CD4-positive, CD25-positive, alpha-beta regulatory T cell (primary cell): Measurements from ENCODE around the gene TRIM9. TPM values are rescaled to one million over a fixed set of nuclear protein-coding genes. Genes with fewer than 3 reads are reported as not detected.

Source experiments
- ATAC-seq, 2 donors: fragments of 150-1000 bp; cut with Tn5 transposase; one replicate each; pipeline ENCODE4 v1.10.0; 2021; ENCODE audit warnings: low read depth in 2 of 2, moderate number of reproducible peaks in 2 of 2, moderate library complexity in 1 of 2
- DNase-seq, 3 donors: peaks; one replicate each; pipeline versions ENCODE4 v3.0.0 to v3.0.0-alpha.2; 2012 to 2022; ENCODE audit warnings: mixed read lengths in 1 of 3
- H3K27ac ChIP-seq: one replicate; pipeline ENCODE4 v1.7.0; 2013; ENCODE audit warnings: mild to moderate bottlenecking, low read length; ENCODE audit not compliant: insufficient read depth, poor library complexity, severe bottlenecking
- H3K27me3 ChIP-seq: one replicate; pipeline ENCODE4 v1.7.0; 2013; ENCODE audit warnings: low read length; ENCODE audit not compliant: control insufficient read depth, insufficient read depth
- H3K36me3 ChIP-seq: one replicate; pipeline ENCODE4 v1.7.0; 2013; ENCODE audit warnings: mild to moderate bottlenecking, low read length, moderate library complexity; ENCODE audit not compliant: control insufficient read depth, insufficient read depth
- H3K4me1 ChIP-seq: 2 replicates; pipeline ENCODE4 v1.7.0; 2013; ENCODE audit warnings: mild to moderate bottlenecking, low read length; ENCODE audit not compliant: insufficient read depth, control insufficient read depth, poor library complexity, severe bottlenecking
- H3K4me3 ChIP-seq: one replicate; pipeline ENCODE4 v1.7.0; 2013; ENCODE audit warnings: low read depth, mild to moderate bottlenecking, low read length, moderate library complexity
- H3K9me3 ChIP-seq, 2 experiments: 1 replicate in 1 of 2; 2 replicates in 1 of 2; pipeline ENCODE4 v1.7.0; 2013; ENCODE audit warnings: low read length in 2 of 2, mild to moderate bottlenecking in 1 of 2, moderate library complexity in 1 of 2; ENCODE audit not compliant: control insufficient read depth in 2 of 2
- H3K27ac Mint-ChIP-seq, 3 donors: one replicate each; pipeline ENCODE4 v1.8.0; 2020 to 2022; ENCODE audit warnings: mild to moderate bottlenecking in 3 of 3, mixed read lengths in 3 of 3, moderate library complexity in 2 of 3
- H3K27me3 Mint-ChIP-seq: one replicate; pipeline ENCODE4 v1.8.0; 2022; ENCODE audit warnings: mild to moderate bottlenecking, mixed read lengths
- H3K36me3 Mint-ChIP-seq: one replicate; pipeline ENCODE4 v1.8.0; 2020; ENCODE audit warnings: mixed read lengths
- H3K4me1 Mint-ChIP-seq, 4 donors: one replicate each; pipeline ENCODE4 v1.8.0; 2020 to 2022; ENCODE audit warnings: mixed read lengths in 4 of 4, mild to moderate bottlenecking in 1 of 4
- H3K4me3 Mint-ChIP-seq, 4 donors: one replicate each; pipeline ENCODE4 v1.8.0; 2020 to 2022; ENCODE audit warnings: mild to moderate bottlenecking in 4 of 4, mixed read lengths in 4 of 4, moderate library complexity in 3 of 4
- H3K9me3 Mint-ChIP-seq, 7 donors: one replicate each; pipeline ENCODE4 v1.8.0; 2020 to 2022; ENCODE audit warnings: mixed read lengths in 7 of 7, mild to moderate bottlenecking in 3 of 7, moderate library complexity in 2 of 7
- polyA plus RNA-seq, 4 donors: library from polyadenylated mRNA; unstranded; fragments of 300-500 nt; fragmentation: Illumina TruSeq; gene quantifications; one replicate each; pipeline ENCODE4 v1.2.3, GENCODE V29; 2021
- total RNA-seq: library from RNA; stranded (reverse); gene quantifications from one replicate; pipeline ENCODE4 v1.2.3, GENCODE V29; 2022

The TRIM9 gene
- total and polyA plus RNA-seq, 5 donors from 2014 or later = 0.11 to 0.52 (median 0.15) TPM; not detected in 1

DNA sequence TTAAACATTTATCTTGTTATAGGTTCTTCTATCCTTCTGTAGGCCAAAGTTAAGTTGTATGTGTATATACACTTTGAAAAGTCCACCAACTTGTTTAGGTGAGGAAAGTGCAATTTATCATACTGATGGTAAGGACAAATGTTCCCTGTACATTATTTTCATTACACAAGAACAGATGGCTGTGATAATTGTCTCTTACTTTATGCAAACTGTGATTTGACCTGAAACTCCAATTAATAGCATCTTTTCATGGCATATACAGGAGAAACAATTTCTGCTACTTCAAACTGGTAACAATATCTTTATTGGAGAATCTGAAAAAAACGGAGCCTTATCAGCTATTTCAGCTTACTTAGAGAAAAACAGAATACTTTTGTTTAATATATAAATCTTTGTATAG is 5.6 kb downstream of the TRIM9 start:
- Mint-ChIP-seq H3K4me3 (no peak overlapping the region), H3K9me3 (peaks cover 0 to 2% (median 0%) of the 10 kb centered on the region in 7 donors), H3K27ac (no peak overlapping the region), H3K4me1 (peaks cover 0 to 9% (median 3%) of the 10 kb centered on the region in 4 donors), H3K36me3 (no peaks in the 10 kb centered on the region), H3K27me3 (peaks cover 13% of the 10 kb centered on the region)
- no peak for DNase-seq
- Histone ChIP-seq H3K27me3 (peaks cover 8% of the 10 kb centered on the region), H3K36me3 (no peaks in the 10 kb centered on the region), H3K9me3 (no peaks in the 10 kb centered on the region), H3K4me3 (no peak overlapping the region), H3K27ac (no peak overlapping the region), H3K4me1 (peaks cover 8% of the 10 kb centered on the region)
- no peak for ATAC-seq

GRCh38 chr14:51087031-51087441 is 7.9 kb downstream of the TRIM9 start:
- Mint-ChIP-seq H3K27me3 (peaks cover 7% of the 10 kb centered on the region), H3K4me3 (no peak overlapping the region), H3K27ac (no peak overlapping the region), H3K36me3 (no peaks in the 10 kb centered on the region), H3K4me1 (no peaks in the 10 kb centered on the region), H3K9me3 (peaks cover 0 to 2% (median 0%) of the 10 kb centered on the region in 7 donors)
- Histone ChIP-seq H3K27me3 (no peaks in the 10 kb centered on the region), H3K4me3 (no peak overlapping the region), H3K27ac (no peak overlapping the region), H3K4me1 (no peaks in the 10 kb centered on the region), H3K9me3 (no peaks in the 10 kb centered on the region), H3K36me3 (no peaks in the 10 kb centered on the region)
- no peak for DNase-seq
- no peak for ATAC-seq

DNA sequence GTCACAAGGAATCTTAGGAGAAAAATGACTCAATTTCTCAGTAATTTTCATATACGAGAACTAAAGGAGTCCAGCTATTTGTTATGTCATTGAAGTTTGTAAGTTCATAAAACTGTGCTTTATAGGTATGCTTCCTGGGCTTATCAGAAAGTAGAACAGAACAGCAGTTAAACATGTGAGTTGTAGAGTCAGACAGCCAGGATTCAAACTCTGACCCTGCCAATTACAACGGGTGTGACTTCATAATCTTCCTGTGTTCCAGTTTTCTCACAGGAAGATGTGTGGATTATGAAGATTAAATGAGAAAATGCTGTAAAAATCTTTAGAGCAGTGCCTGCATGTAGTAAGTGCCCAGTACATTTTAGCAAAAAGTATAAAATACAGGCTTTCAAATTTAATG is 8.9 kb downstream of the TRIM9 start:
- no peaks in the 10 kb centered on the region for H3K9me3 ChIP-seq
- no peaks in the 10 kb centered on the region for H3K27me3 ChIP-seq
- H3K36me3 Mint-ChIP-seq = no peaks in the 10 kb centered on the region
- peaks cover 0 to 2% (median 0%) of the 10 kb centered on the region in 7 donors for H3K9me3 Mint-ChIP-seq
- DNase-seq = no peak
- no peaks in the 10 kb centered on the region for H3K4me1 Mint-ChIP-seq
- H3K27me3 Mint-ChIP-seq = peaks cover under 1% of the 10 kb centered on the region
- H3K36me3 ChIP-seq = no peaks in the 10 kb centered on the region
- H3K4me1 ChIP-seq = no peaks in the 10 kb centered on the region
- H3K27ac Mint-ChIP-seq = no peak overlapping the region
- H3K27ac ChIP-seq = no peak overlapping the region
- no peak for ATAC-seq
- no peak overlapping the region for H3K4me3 Mint-ChIP-seq
- H3K4me3 ChIP-seq = no peak overlapping the region

- H3K4me3 ChIP-seq = no peak overlapping the region
- H3K27me3 ChIP-seq = peaks cover under 1% of the 10 kb centered on the region
- H3K27me3 Mint-ChIP-seq = no peaks in the 10 kb centered on the region
- H3K36me3 ChIP-seq = no peaks in the 10 kb centered on the region
- no peaks in the 10 kb centered on the region for H3K9me3 ChIP-seq
- H3K4me1 ChIP-seq = no peaks in the 10 kb centered on the region
- no peak overlapping the region for H3K27ac ChIP-seq
- H3K9me3 Mint-ChIP-seq = peaks cover 0 to 2% (median 0%) of the 10 kb centered on the region in 7 donors
- no peak for ATAC-seq
- H3K4me1 Mint-ChIP-seq = no peaks in the 10 kb centered on the region
- no peak for DNase-seq
- H3K27ac Mint-ChIP-seq = no peak overlapping the region
- H3K36me3 Mint-ChIP-seq = no peaks in the 10 kb centered on the region
- no peak overlapping the region for H3K4me3 Mint-ChIP-seq
These were observed 9.9 kb downstream of the TRIM9 start for GRCh38 chr14:51084962-51085361.

DNA sequence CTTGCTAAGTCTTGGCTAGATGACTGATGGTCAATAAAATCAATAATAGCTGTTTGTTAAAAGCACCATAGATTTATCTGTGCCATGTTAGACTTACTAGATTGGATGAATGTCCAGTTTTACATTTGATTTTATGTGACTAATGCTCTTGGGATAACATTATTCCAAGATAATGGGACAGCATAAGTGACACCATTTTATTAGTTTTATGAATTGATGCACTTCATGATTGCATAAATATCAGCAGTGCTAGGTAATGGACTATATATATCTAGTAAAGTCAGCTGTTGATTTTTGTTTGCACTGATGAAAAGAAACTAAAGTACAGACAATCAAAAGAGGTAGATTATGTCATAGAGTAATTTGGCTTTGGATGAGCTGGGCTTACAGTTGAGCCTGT is 10.4 kb downstream of the TRIM9 start:
- H3K27ac ChIP-seq = no peak overlapping the region
- peaks cover 4% of the 10 kb centered on the region for H3K27me3 ChIP-seq
- ATAC-seq = no peak
- no peaks in the 10 kb centered on the region for H3K36me3 Mint-ChIP-seq
- no peak overlapping the region for H3K4me3 Mint-ChIP-seq
- H3K27me3 Mint-ChIP-seq = peaks cover 2% of the 10 kb centered on the region
- no peak overlapping the region for H3K27ac Mint-ChIP-seq
- no peak overlapping the region for H3K4me3 ChIP-seq
- no peaks in the 10 kb centered on the region for H3K4me1 ChIP-seq
- peaks cover 0 to 2% (median 0%) of the 10 kb centered on the region in 7 donors for H3K9me3 Mint-ChIP-seq
- no peaks in the 10 kb centered on the region for H3K36me3 ChIP-seq
- no peaks in the 10 kb centered on the region for H3K4me1 Mint-ChIP-seq
- no peak for DNase-seq
- H3K9me3 ChIP-seq = no peaks in the 10 kb centered on the region

DNA sequence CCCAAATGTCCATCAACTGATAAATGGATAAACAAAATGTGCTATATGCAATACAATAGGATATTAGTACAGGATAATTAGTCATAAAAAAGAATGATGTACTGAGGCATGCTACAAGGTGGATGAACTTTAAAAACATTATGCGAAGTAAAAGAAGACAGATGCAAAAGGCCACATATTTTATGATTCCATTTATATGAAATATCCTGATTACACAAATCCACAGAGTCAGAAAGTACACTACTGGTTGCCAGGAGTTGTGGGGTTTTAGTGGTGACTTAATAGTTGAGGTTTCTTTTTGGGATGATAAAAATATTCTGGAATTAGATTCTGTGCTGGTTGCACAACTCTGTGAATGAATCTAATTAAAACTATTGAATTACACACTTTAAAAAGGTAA is 12.6 kb downstream of the TRIM9 start:
- Mint-ChIP-seq H3K9me3 (peaks cover 0 to 2% (median 0%) of the 10 kb centered on the region in 7 donors), H3K36me3 (no peaks in the 10 kb centered on the region), H3K4me3 (no peak overlapping the region), H3K4me1 (no peaks in the 10 kb centered on the region), H3K27me3 (peaks cover 6% of the 10 kb centered on the region), H3K27ac (no peak overlapping the region)
- H3K9me3 ChIP-seq = no peaks in the 10 kb centered on the region
- H3K4me3 ChIP-seq = no peak overlapping the region
- DNase-seq (no peak), ATAC-seq (no peak)
- H3K27me3 ChIP-seq = peaks cover 4% of the 10 kb centered on the region
- H3K4me1 ChIP-seq = no peaks in the 10 kb centered on the region
- H3K27ac ChIP-seq = no peak overlapping the region
- no peaks in the 10 kb centered on the region for H3K36me3 ChIP-seq

DNA sequence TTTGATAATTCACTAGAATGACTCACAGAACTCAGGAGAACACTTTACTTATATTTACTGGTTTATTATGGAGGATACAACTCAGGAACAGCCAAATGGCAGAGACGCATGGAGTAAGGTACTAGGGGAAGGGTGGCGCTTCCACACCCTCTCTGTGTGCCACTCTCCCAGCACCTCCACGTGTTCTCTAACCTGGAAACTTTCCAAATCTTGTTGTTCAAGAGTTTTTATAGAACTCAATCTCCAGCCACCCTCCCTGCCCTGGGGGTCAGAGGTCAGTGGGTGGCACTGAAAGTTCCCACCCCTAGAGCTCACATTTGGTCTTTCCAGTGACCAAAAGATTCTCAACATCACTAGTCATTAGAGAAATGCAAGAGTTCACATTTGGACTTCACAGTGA is 13.2 kb downstream of the TRIM9 start:
- H3K9me3 ChIP-seq = no peaks in the 10 kb centered on the region
- Mint-ChIP-seq H3K36me3 (no peaks in the 10 kb centered on the region), H3K4me1 (no peaks in the 10 kb centered on the region), H3K27ac (no peak overlapping the region), H3K27me3 (peaks cover 6% of the 10 kb centered on the region), H3K4me3 (no peak overlapping the region), H3K9me3 (peaks cover 0 to 2% (median 0%) of the 10 kb centered on the region in 7 donors)
- H3K4me3 ChIP-seq = no peak overlapping the region
- DNase-seq (no peak), ATAC-seq (no peak)
- H3K27me3 ChIP-seq = peaks cover 4% of the 10 kb centered on the region
- H3K4me1 ChIP-seq = no peaks in the 10 kb centered on the region
- no peak overlapping the region for H3K27ac ChIP-seq
- H3K36me3 ChIP-seq = no peaks in the 10 kb centered on the region

GRCh38 chr14:51081209-51081608 is 13.7 kb downstream of the TRIM9 start:
- no peak for ATAC-seq
- Histone ChIP-seq H3K4me3 (no peak overlapping the region), H3K36me3 (no peaks in the 10 kb centered on the region), H3K27ac (no peak overlapping the region), H3K9me3 (no peaks in the 10 kb centered on the region), H3K27me3 (peaks cover 4% of the 10 kb centered on the region), H3K4me1 (no peaks in the 10 kb centered on the region)
- DNase-seq = no peak
- Mint-ChIP-seq H3K4me3 (no peak overlapping the region), H3K4me1 (no peaks in the 10 kb centered on the region), H3K36me3 (no peaks in the 10 kb centered on the region), H3K27ac (no peak overlapping the region), H3K9me3 (no peaks in the 10 kb centered on the region), H3K27me3 (peaks cover 6% of the 10 kb centered on the region)
